Left lung (tissue), 10 donors: Measurements from ENCODE around the gene ASCL1. TPM values are rescaled to one million over a fixed set of nuclear protein-coding genes. Genes with fewer than 3 reads are reported as not detected.

Experiments
- ATAC-seq: fragments of 200-7000 bp; cut with Tn5 transposase; one replicate; pipeline ENCODE4 v1.9.1; 2020; ENCODE audit warnings: moderate library complexity
- DNase-seq, 4 donors: peaks; one replicate each; pipeline ENCODE4 v3.0.0-alpha.2; 2013 to 2020
- H3K27ac ChIP-seq, 2 donors: fragments of 200-600 bp; sonication (generic) in 1 of 2; one replicate each; pipeline versions ENCODE4 v1.5.0 to v1.8.0; 2020 to 2021
- H3K27me3 ChIP-seq, 2 donors: fragments of 200-600 bp; sonication (generic) in 1 of 2; one replicate each; pipeline versions ENCODE4 v1.5.0 to v1.8.0; 2020 to 2021
- H3K36me3 ChIP-seq, 2 donors: fragments of 200-600 bp; sonication (generic) in 1 of 2; one replicate each; pipeline versions ENCODE4 v1.5.0 to v1.8.0; 2020 to 2021
- H3K4me1 ChIP-seq, 2 donors: fragments of 200-600 bp; one replicate each; pipeline ENCODE4 v1.8.0; 2021
- H3K4me3 ChIP-seq, 2 donors: fragments of 200-600 bp; sonication (generic) in 1 of 2; one replicate each; pipeline versions ENCODE4 v1.5.0 to v1.8.0; 2020 to 2021; ENCODE audit warnings: mild to moderate bottlenecking in 1 of 2
- H3K9me3 ChIP-seq, 2 donors: fragments of 200-600 bp; sonication (generic) in 1 of 2; one replicate each; pipeline versions ENCODE4 v1.5.0 to v1.8.0; 2020 to 2021
- CTCF ChIP-seq, 2 donors: fragments of 200-600 bp; sonication (generic) in 1 of 2; IDR thresholded peaks; one replicate each; pipeline versions ENCODE4 v1.5.0 to v1.8.0; 2021; ENCODE audit warnings: antibody characterized with exemption in 2 of 2
- intact Hi-C, 2 donors: fragments of 100-400 bp; cut with DNase I; formaldehyde crosslinking; loops; one replicate each; pipeline versions ENCODE4 v1.11.2 to v1.14.2; 2022
- polyA plus RNA-seq, 6 donors: library from polyadenylated mRNA; unstranded; fragments of 120-200 nt; gene quantifications; one replicate each; pipeline ENCODE4 v1.2.1, GENCODE V29; 2013; ENCODE audit not compliant: insufficient read length in 6 of 6
- total RNA-seq, 2 donors: library from RNA; stranded (reverse); fragmentation: NEBNext Ultra II Directional; extraction: Animal tissue kit (Norgen Biotek cat#: 25700); gene quantifications; one replicate each; pipeline ENCODE4 v1.2.1, GENCODE V29; 2021
- donor health status: DM: no; HTN: yes; CAD: no.
- donor health status: DM: no; HTN: no; CAD: no.

ASCL1 gene
- total and polyA plus RNA-seq, 8 donors = 0.34 to 6.4 (median 2.8) TPM; not detected in 1

GRCh38 chr12:102917026-102917787 is 40.3 kb upstream of the ASCL1 start, which contains the start of gene PAH:
Gene PAH (minus strand): TSS chr12:102917244. CDS start chr12:102917130, 114 bp downstream.
- H3K4me1 ChIP-seq = no peaks in the 10 kb centered on the region
- no peak for TF ChIP-seq CTCF (IDR thresholded peaks at IDR 0.05)
- no peaks in the 10 kb centered on the region for H3K9me3 ChIP-seq
- intact Hi-C loops = no loop called here
- no peak within 1 kb of the TSS for H3K27ac ChIP-seq
- H3K36me3 ChIP-seq = no peaks in the 10 kb centered on the region
- peak; percentile 87 for ATAC-seq
- peak in 2 of 4 donors; percentile 7 to 85 for DNase-seq
- peak within 1 kb of the TSS; percentile 9 to 12 for H3K4me3 ChIP-seq
- peaks cover 0 to 21% of the 10 kb centered on the region in 2 donors for H3K27me3 ChIP-seq

GRCh38 chr12:102918840-102919239 is 38.6 kb upstream of the ASCL1 start:
- intact Hi-C loops = no loop called here
- no peaks in the 10 kb centered on the region for H3K4me1 ChIP-seq
- H3K36me3 ChIP-seq = no peaks in the 10 kb centered on the region
- H3K4me3 ChIP-seq = no peak overlapping the region
- H3K27me3 ChIP-seq = peaks cover 0 to 21% of the 10 kb centered on the region in 2 donors
- DNase-seq (no peak), ATAC-seq (no peak)
- no peak overlapping the region for H3K27ac ChIP-seq
- TF ChIP-seq CTCF (IDR thresholded peaks at IDR 0.05) = no peak
- H3K9me3 ChIP-seq = no peaks in the 10 kb centered on the region

GRCh38 chr12:102920271-102920670 is 37.2 kb upstream of the ASCL1 start:
- Histone ChIP-seq H3K27me3 (peaks cover 0 to 21% of the 10 kb centered on the region in 2 donors), H3K4me3 (no peak overlapping the region), H3K36me3 (no peaks in the 10 kb centered on the region), H3K4me1 (no peaks in the 10 kb centered on the region), H3K27ac (no peak overlapping the region), H3K9me3 (no peaks in the 10 kb centered on the region)
- intact Hi-C loops = no loop called here
- TF ChIP-seq CTCF (IDR thresholded peaks at IDR 0.05) = no peak
- no peak for ATAC-seq
- no peak for DNase-seq

- Histone ChIP-seq H3K4me1 (no peaks in the 10 kb centered on the region), H3K9me3 (no peaks in the 10 kb centered on the region), H3K27ac (no peak overlapping the region), H3K36me3 (no peaks in the 10 kb centered on the region), H3K27me3 (peaks cover 0 to 21% of the 10 kb centered on the region in 2 donors), H3K4me3 (no peak overlapping the region)
- TF ChIP-seq CTCF (IDR thresholded peaks at IDR 0.05) = no peak
- ATAC-seq = no peak
- DNase-seq = no peak
- intact Hi-C loops = no loop called here
Observed at GRCh38 chr12:102921240-102921639, 36.2 kb upstream of the ASCL1 start.

- H3K4me1 ChIP-seq = no peaks in the 10 kb centered on the region
- no peak for TF ChIP-seq CTCF (IDR thresholded peaks at IDR 0.05)
- no peak for ATAC-seq
- no peak overlapping the region for H3K27ac ChIP-seq
- intact Hi-C loops = no loop called here
- no peaks in the 10 kb centered on the region for H3K36me3 ChIP-seq
- no peak for DNase-seq
- H3K4me3 ChIP-seq = no peak overlapping the region
- no peaks in the 10 kb centered on the region for H3K27me3 ChIP-seq
- no peaks in the 10 kb centered on the region for H3K9me3 ChIP-seq
Observed at GRCh38 chr12:102927220-102927619, 30.3 kb upstream of the ASCL1 start.
